HCT116 (cell line): ENCODE results near the gene PSMA3. TPM values are rescaled to one million over a fixed set of nuclear protein-coding genes. Genes with fewer than 3 reads are reported as not detected.

Experiments used
- ATAC-seq: fragments of 200-7000 bp; cut with Tn5 transposase; 2 replicates; pipeline ENCODE4 v1.9.1; 2020; ENCODE audit warnings: mild to moderate bottlenecking, moderate library complexity
- BruUV-seq: library from RNA; stranded (reverse); fragments of 400-500 nt; replicated peaks from 2 replicates; lab custom pipeline; 2021; lab: Mats Ljungman, UMichigan
- CTCF ChIA-PET: fragments of 300-600 bp; sonication (Branson Sonifier 250); formaldehyde crosslinking; loops from one replicate; lab custom pipeline; 2021; ENCODE audit warnings: antibody characterized with exemption; lab: Charles Lee
- POLR2A ChIA-PET: fragments of 300-600, 350-600 bp; sonication (Branson Sonifier 250); formaldehyde crosslinking; loops from one replicate; lab custom pipeline; 2021; ENCODE audit warnings: antibody characterized with exemption; lab: Charles Lee
- RAD21 ChIA-PET, 2 experiments: fragments of 300-600 bp; sonication (Branson Sonifier 250); formaldehyde crosslinking; loops; one replicate each; lab custom pipeline; 2023; ENCODE audit warnings: low total read pairs in 2 of 2; ENCODE audit not compliant: uncharacterized antibody in 2 of 2, unreplicated experiment in 2 of 2, low non-redundant PET in 1 of 2; lab: Charles Lee
- DNase-seq: peaks from one replicate; pipeline ENCODE4 v3.0.0-alpha.2; 2010; ENCODE audit warnings: low read depth, low spot score
- H2AFZ ChIP-seq: fragments of 200-600 bp; shearing (Covaris generic), sonication (generic); 2 replicates; pipeline ENCODE4 v1.6.1; 2017; ENCODE audit warnings: low read depth, mixed run types, mixed read lengths, antibody characterized with exemption, low read length; ENCODE audit not compliant: poor library complexity, severe bottlenecking
- H3K27ac ChIP-seq: 2 replicates; pipeline ENCODE4 v1.5.1; 2012; ENCODE audit warnings: low read depth, low read length
- H3K27me3 ChIP-seq: fragments of 200-600 bp; sonication (generic); 2 replicates; pipeline ENCODE4 v1.6.1; 2016; ENCODE audit warnings: mixed run types, low read length, mixed read lengths; ENCODE audit not compliant: insufficient read depth
- H3K36me3 ChIP-seq, 2 experiments: fragments of 200-500 bp in 1 of 2; fragments of 200-600 bp in 1 of 2; sonication (Bioruptor generic) in 1 of 2; sonication (generic) in 1 of 2; 2 replicates each; pipeline versions ENCODE4 v1.5.1 to v1.6.1; 2014 to 2016; ENCODE audit warnings: low read length in 2 of 2, inconsistent platforms in 1 of 2, mixed read lengths in 1 of 2, mixed run types in 1 of 2; ENCODE audit not compliant: insufficient read depth in 2 of 2, control insufficient read depth in 1 of 2
- H3K4me1 ChIP-seq, 2 experiments: fragments of 200-600 bp in 1 of 2; sonication (generic) in 1 of 2; 2 replicates each; pipeline versions ENCODE4 v1.5.1 to v1.6.1; 2012 to 2017; ENCODE audit warnings: low read length in 2 of 2, inconsistent platforms in 1 of 2, mild to moderate bottlenecking in 1 of 2, mixed read lengths in 1 of 2, mixed run types in 1 of 2, moderate library complexity in 1 of 2; ENCODE audit not compliant: insufficient read depth in 2 of 2, control insufficient read depth in 1 of 2
- H3K4me2 ChIP-seq: fragments of 200-600 bp; sonication (generic); 2 replicates; pipeline ENCODE4 v1.6.1; 2017; ENCODE audit warnings: mixed run types, low read length, mixed read lengths
- H3K4me3 ChIP-seq, 2 experiments: fragments of 200-600 bp in 1 of 2; sonication (generic) in 1 of 2; replicated peaks in 1 of 2; 2 replicates each; pipeline ENCODE4 v1.5.1; 2011 to 2016; ENCODE audit warnings: low read length in 2 of 2, control low read depth in 1 of 2, low read depth in 1 of 2, mild to moderate bottlenecking in 1 of 2, mixed read lengths in 1 of 2, mixed run types in 1 of 2
- H3K79me2 ChIP-seq: fragments of 200-600 bp; sonication (generic); 2 replicates; pipeline ENCODE4 v1.6.1; 2017; ENCODE audit warnings: mild to moderate bottlenecking, mixed run types, low read length, moderate library complexity, mixed read lengths; ENCODE audit not compliant: insufficient read depth
- H3K9ac ChIP-seq: fragments of 200-600 bp; sonication (generic); 2 replicates; pipeline ENCODE4 v1.6.1; 2016; ENCODE audit warnings: low read length, mixed read lengths
- H3K9me2 ChIP-seq: fragments of 200-600 bp; sonication (generic), shearing (Covaris generic); 2 replicates; pipeline ENCODE4 v1.6.1; 2017; ENCODE audit warnings: mixed run types, mild to moderate bottlenecking, moderate library complexity; ENCODE audit not compliant: insufficient read depth
- H3K9me3 ChIP-seq, 2 experiments: fragments of 200-500 bp in 1 of 2; fragments of 200-600 bp in 1 of 2; sonication (Bioruptor generic) in 1 of 2; sonication (generic) in 1 of 2; 2 replicates each; pipeline ENCODE4 v1.6.1; 2014 to 2017; ENCODE audit warnings: low read length in 2 of 2, mixed read lengths in 2 of 2, inconsistent platforms in 1 of 2, low read depth in 1 of 2, mild to moderate bottlenecking in 1 of 2, mixed run types in 1 of 2, moderate library complexity in 1 of 2; ENCODE audit not compliant: control insufficient read depth in 1 of 2, insufficient read depth in 1 of 2
- H4K20me1 ChIP-seq: fragments of 200-600 bp; sonication (generic), shearing (Covaris generic); 2 replicates; pipeline ENCODE4 v1.6.1; 2017; ENCODE audit warnings: mixed run types, mild to moderate bottlenecking, moderate library complexity; ENCODE audit not compliant: insufficient read depth
- CBX3 ChIP-seq: IDR thresholded peaks from 2 replicates; pipeline ENCODE4 v1.6.1; 2012; ENCODE audit warnings: low read depth
- CEBPB ChIP-seq: IDR thresholded peaks from 2 replicates; pipeline ENCODE4 v1.6.1; 2012; ENCODE audit warnings: low read depth
- ELF1 ChIP-seq: IDR thresholded peaks from 2 replicates; pipeline ENCODE4 v1.6.1; 2012; ENCODE audit warnings: low read depth, borderline replicate concordance
- EZH2 ChIP-seq: fragments of 200-600 bp; sonication (generic); IDR thresholded peaks from 2 replicates; pipeline ENCODE4 v1.6.1; 2017; ENCODE audit warnings: antibody characterized with exemption, mixed run types
- EZH2phosphoT487 ChIP-seq: fragments of 200-600 bp; IDR thresholded peaks from 2 replicates; pipeline ENCODE4 v1.6.1; 2018; ENCODE audit warnings: antibody characterized with exemption, borderline replicate concordance
- FOSL1 ChIP-seq: IDR thresholded peaks from 2 replicates; pipeline ENCODE4 v1.6.1; 2012; ENCODE audit warnings: low read depth
- JUND ChIP-seq: IDR thresholded peaks from 2 replicates; pipeline ENCODE4 v1.6.1; 2012
- POLR2AphosphoS5 ChIP-seq: IDR thresholded peaks from 2 replicates; pipeline ENCODE4 v1.6.1; 2011; ENCODE audit warnings: mild to moderate bottlenecking, low read depth, low read length, moderate library complexity
- RAD21 ChIP-seq: IDR thresholded peaks from 2 replicates; pipeline ENCODE4 v1.6.1; 2012; ENCODE audit warnings: low read depth, mild to moderate bottlenecking
- SIN3A ChIP-seq: IDR thresholded peaks from 2 replicates; pipeline ENCODE4 v1.6.1; 2012; ENCODE audit warnings: low read depth
- SP1 ChIP-seq: IDR thresholded peaks from 2 replicates; pipeline ENCODE4 v1.6.1; 2012; ENCODE audit warnings: low read depth
- SRF ChIP-seq: IDR thresholded peaks from 2 replicates; pipeline ENCODE4 v1.6.1; 2012; ENCODE audit warnings: low read depth
- TCF7L2 ChIP-seq: IDR thresholded peaks from 2 replicates; pipeline ENCODE4 v1.7.0; 2011; ENCODE audit warnings: borderline replicate concordance, inconsistent platforms; ENCODE audit not compliant: insufficient read depth, insufficient read length; ENCODE audit errors: extremely low read depth
- YY1 ChIP-seq: IDR thresholded peaks from 2 replicates; pipeline ENCODE4 v1.6.1; 2011; ENCODE audit warnings: low read length, low read depth, moderate library complexity, mild to moderate bottlenecking; ENCODE audit not compliant: insufficient replicate concordance; ENCODE audit errors: extremely low read depth
- ZNF274 ChIP-seq: fragments of 200-500 bp; sonication (Bioruptor generic); IDR thresholded peaks from 2 replicates; pipeline ENCODE4 v1.6.1; 2014; ENCODE audit warnings: mild to moderate bottlenecking, low read depth, low read length, inconsistent platforms
- intact Hi-C: fragments of 100-400 bp; cut with micrococcal nuclease; formaldehyde crosslinking; loops from 2 replicates; pipeline ENCODE4 v1.10.0; 2022
- total RNA-seq: library from RNA; stranded (reverse); gene quantifications from one replicate; pipeline ENCODE4 v1.2.1, GENCODE V29; 2021; ENCODE audit not compliant: unreplicated experiment
- TF ChIP-seq, protein P1 (sequence below), 3 experiments: fragments of 200-600 bp in 1 of 3; sonication (generic) in 1 of 3; IDR thresholded peaks in 2 of 3; conservative IDR thresholded peaks in 1 of 3; 2 replicates each; pipeline ENCODE4 v1.5.1; 2012 to 2017; ENCODE audit warnings: low read depth in 2 of 3, low read length in 2 of 3, antibody characterized with exemption in 1 of 3, borderline replicate concordance in 1 of 3, control low read depth in 1 of 3, mild to moderate bottlenecking in 1 of 3, mixed read lengths in 1 of 3, mixed run types in 1 of 3, moderate library complexity in 1 of 3; ENCODE audit not compliant: insufficient read depth in 1 of 3
- TF ChIP-seq, protein P2 (sequence below): IDR thresholded peaks from 2 replicates; pipeline ENCODE4 v1.6.1; 2011; ENCODE audit warnings: mild to moderate bottlenecking, low read length, moderate library complexity; ENCODE audit not compliant: insufficient replicate concordance; ENCODE audit errors: extremely low read depth
- TF ChIP-seq, protein P3 (sequence below): IDR thresholded peaks from 2 replicates; pipeline ENCODE4 v1.6.1; 2012
- TF ChIP-seq, protein P4 (sequence below): IDR thresholded peaks from 2 replicates; pipeline ENCODE4 v1.6.1; 2012; ENCODE audit warnings: low read depth
- TF ChIP-seq, protein P5 (sequence below): IDR thresholded peaks from 2 replicates; pipeline ENCODE4 v1.6.1; 2012

Gene PSMA3
- total RNA-seq, 1 experiment from 2014 or later = 267 TPM

DNA sequence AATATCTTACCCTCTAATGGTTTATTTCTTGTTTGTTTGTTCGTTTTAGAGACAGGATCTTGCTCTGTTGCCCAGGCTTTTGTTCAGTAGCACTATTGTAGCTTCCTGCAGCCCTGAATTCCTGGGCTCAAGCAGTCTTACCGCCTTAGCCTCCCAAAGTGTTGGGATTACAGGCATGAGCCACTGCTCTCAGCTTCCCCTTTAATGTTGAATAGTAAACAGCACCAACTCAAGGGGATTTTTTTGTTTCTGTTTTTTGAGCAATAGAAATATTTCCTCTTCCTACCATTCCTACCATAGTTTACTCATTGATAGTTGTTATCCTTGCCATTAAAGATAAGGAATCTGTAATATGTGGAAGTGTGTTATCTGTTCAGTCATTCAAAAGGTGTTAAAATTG, 64.4 kb downstream of the PSMA3 start:
- no peak overlapping the region for H2AFZ ChIP-seq
- no peaks in the 10 kb centered on the region for H3K4me1 ChIP-seq
- TF ChIP-seq ZNF274 (no peak), EZH2phosphoT487 (no peak), YY1 (no peak), SP1 (no peak), RAD21 (no peak), SRF (no peak), ELF1 (no peak), CBX3 (no peak), FOSL1 (no peak), TCF7L2 (no peak), EZH2 (no peak), POLR2AphosphoS5 (no peak), JUND (no peak), SIN3A (no peak), CEBPB (no peak)
- TF ChIP-seq, protein P1, sequence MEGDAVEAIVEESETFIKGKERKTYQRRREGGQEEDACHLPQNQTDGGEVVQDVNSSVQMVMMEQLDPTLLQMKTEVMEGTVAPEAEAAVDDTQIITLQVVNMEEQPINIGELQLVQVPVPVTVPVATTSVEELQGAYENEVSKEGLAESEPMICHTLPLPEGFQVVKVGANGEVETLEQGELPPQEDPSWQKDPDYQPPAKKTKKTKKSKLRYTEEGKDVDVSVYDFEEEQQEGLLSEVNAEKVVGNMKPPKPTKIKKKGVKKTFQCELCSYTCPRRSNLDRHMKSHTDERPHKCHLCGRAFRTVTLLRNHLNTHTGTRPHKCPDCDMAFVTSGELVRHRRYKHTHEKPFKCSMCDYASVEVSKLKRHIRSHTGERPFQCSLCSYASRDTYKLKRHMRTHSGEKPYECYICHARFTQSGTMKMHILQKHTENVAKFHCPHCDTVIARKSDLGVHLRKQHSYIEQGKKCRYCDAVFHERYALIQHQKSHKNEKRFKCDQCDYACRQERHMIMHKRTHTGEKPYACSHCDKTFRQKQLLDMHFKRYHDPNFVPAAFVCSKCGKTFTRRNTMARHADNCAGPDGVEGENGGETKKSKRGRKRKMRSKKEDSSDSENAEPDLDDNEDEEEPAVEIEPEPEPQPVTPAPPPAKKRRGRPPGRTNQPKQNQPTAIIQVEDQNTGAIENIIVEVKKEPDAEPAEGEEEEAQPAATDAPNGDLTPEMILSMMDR (IDR thresholded peaks at IDR 0.05 in 2 of 3, conservative IDR thresholded peaks at IDR 0.05 in 1 of 3; ENCODE audit: borderline replicate concordance in 1 of 3, insufficient read depth in 1 of 3, low read depth in 2 of 3, low read length in 2 of 3) = no peak
- TF ChIP-seq, protein P2, sequence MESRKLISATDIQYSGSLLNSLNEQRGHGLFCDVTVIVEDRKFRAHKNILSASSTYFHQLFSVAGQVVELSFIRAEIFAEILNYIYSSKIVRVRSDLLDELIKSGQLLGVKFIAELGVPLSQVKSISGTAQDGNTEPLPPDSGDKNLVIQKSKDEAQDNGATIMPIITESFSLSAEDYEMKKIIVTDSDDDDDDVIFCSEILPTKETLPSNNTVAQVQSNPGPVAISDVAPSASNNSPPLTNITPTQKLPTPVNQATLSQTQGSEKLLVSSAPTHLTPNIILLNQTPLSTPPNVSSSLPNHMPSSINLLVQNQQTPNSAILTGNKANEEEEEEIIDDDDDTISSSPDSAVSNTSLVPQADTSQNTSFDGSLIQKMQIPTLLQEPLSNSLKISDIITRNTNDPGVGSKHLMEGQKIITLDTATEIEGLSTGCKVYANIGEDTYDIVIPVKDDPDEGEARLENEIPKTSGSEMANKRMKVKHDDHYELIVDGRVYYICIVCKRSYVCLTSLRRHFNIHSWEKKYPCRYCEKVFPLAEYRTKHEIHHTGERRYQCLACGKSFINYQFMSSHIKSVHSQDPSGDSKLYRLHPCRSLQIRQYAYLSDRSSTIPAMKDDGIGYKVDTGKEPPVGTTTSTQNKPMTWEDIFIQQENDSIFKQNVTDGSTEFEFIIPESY = no peak
- TF ChIP-seq, protein P3, sequence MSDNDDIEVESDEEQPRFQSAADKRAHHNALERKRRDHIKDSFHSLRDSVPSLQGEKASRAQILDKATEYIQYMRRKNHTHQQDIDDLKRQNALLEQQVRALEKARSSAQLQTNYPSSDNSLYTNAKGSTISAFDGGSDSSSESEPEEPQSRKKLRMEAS = no peak
- TF ChIP-seq, protein P4, sequence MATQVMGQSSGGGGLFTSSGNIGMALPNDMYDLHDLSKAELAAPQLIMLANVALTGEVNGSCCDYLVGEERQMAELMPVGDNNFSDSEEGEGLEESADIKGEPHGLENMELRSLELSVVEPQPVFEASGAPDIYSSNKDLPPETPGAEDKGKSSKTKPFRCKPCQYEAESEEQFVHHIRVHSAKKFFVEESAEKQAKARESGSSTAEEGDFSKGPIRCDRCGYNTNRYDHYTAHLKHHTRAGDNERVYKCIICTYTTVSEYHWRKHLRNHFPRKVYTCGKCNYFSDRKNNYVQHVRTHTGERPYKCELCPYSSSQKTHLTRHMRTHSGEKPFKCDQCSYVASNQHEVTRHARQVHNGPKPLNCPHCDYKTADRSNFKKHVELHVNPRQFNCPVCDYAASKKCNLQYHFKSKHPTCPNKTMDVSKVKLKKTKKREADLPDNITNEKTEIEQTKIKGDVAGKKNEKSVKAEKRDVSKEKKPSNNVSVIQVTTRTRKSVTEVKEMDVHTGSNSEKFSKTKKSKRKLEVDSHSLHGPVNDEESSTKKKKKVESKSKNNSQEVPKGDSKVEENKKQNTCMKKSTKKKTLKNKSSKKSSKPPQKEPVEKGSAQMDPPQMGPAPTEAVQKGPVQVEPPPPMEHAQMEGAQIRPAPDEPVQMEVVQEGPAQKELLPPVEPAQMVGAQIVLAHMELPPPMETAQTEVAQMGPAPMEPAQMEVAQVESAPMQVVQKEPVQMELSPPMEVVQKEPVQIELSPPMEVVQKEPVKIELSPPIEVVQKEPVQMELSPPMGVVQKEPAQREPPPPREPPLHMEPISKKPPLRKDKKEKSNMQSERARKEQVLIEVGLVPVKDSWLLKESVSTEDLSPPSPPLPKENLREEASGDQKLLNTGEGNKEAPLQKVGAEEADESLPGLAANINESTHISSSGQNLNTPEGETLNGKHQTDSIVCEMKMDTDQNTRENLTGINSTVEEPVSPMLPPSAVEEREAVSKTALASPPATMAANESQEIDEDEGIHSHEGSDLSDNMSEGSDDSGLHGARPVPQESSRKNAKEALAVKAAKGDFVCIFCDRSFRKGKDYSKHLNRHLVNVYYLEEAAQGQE = no peak
- TF ChIP-seq, protein P5, sequence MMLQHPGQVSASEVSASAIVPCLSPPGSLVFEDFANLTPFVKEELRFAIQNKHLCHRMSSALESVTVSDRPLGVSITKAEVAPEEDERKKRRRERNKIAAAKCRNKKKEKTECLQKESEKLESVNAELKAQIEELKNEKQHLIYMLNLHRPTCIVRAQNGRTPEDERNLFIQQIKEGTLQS = no peak
- TF ChIP-seq, all 23 proteins: peak for 0
- BruUV-seq = no TSS peak
- RAD21 ChIA-PET = no interaction called here
- DNase-seq = no peak
- H3K79me2 ChIP-seq = no peaks in the 10 kb centered on the region
- no peak overlapping the region for H3K4me3 ChIP-seq
- CTCF ChIA-PET = no interaction called here
- POLR2A ChIA-PET = no interaction called here
- no peaks in the 10 kb centered on the region for H4K20me1 ChIP-seq
- H3K9me2 ChIP-seq = no peaks in the 10 kb centered on the region
- no peak overlapping the region for H3K9ac ChIP-seq
- H3K9me3 ChIP-seq = no peaks in the 10 kb centered on the region
- no peak overlapping the region for H3K27ac ChIP-seq
- intact Hi-C loops = no loop called here
- H3K4me2 ChIP-seq = no peak overlapping the region
- ATAC-seq = no peak
- H3K36me3 ChIP-seq = no peaks in the 10 kb centered on the region; a peak in 2 of 4 replicates
- no peaks in the 10 kb centered on the region for H3K27me3 ChIP-seq
